OCI-LY1 (cell line): ENCODE results near the gene TRAPPC4.

ENCODE experiments used
- EZH2 ChIP-seq: fragments of 200-600 bp; sonication (generic), shearing (Covaris generic); IDR thresholded peaks from 2 replicates; pipeline ENCODE4 v1.8.0; 2017; ENCODE audit warnings: borderline replicate concordance, mixed run types, mild to moderate bottlenecking, antibody characterized with exemption, low read length, moderate library complexity, mixed read lengths
- TF ChIP-seq, protein P1 (sequence below): fragments of 200-600 bp; sonication (generic), shearing (Covaris generic); IDR thresholded peaks from 2 replicates; pipeline ENCODE4 v1.5.1; 2017; ENCODE audit warnings: mild to moderate bottlenecking, antibody characterized with exemption, low read length, moderate library complexity, mixed read lengths

DNA sequence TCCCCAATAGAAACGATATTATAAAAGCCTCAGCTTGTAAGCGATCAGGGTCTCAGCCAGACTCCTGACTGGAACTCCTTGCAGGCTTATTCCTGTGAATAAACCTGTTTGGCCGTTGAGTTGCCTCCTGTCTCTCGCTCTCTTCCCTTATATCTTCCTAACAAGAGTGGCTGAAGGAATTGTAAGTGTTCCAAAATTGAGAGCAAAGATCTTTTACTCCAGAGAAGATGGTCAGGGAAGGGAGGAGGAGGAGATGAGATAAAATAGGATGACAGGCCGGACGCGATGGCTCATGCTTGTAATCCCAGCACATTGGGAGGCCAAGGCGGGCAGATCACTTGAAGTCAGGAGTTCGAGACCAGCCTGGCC is 13.3 kb downstream of the TRAPPC4 start:
- TF ChIP-seq, protein P1, sequence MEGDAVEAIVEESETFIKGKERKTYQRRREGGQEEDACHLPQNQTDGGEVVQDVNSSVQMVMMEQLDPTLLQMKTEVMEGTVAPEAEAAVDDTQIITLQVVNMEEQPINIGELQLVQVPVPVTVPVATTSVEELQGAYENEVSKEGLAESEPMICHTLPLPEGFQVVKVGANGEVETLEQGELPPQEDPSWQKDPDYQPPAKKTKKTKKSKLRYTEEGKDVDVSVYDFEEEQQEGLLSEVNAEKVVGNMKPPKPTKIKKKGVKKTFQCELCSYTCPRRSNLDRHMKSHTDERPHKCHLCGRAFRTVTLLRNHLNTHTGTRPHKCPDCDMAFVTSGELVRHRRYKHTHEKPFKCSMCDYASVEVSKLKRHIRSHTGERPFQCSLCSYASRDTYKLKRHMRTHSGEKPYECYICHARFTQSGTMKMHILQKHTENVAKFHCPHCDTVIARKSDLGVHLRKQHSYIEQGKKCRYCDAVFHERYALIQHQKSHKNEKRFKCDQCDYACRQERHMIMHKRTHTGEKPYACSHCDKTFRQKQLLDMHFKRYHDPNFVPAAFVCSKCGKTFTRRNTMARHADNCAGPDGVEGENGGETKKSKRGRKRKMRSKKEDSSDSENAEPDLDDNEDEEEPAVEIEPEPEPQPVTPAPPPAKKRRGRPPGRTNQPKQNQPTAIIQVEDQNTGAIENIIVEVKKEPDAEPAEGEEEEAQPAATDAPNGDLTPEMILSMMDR, result no peak
- TF ChIP-seq EZH2, result no peak
